Right kidney (tissue), 1 donor: ENCODE measurements around the gene SGMS2.
"Not testable (repeated sequence)": the region's sequence is repeated elsewhere in the genome, so short reads cannot be mapped to it uniquely, and the experiment has no call there.

ENCODE experiments used
- DNase-seq: peaks from one replicate; pipeline ENCODE4 v3.0.0-alpha.2; 2016

The SGMS2 gene

GRCh38 chr4:107866726-107867125 lies 42.0 kb downstream of the SGMS2 start:
- no peak for DNase-seq

- DNase-seq, result no peak
Observed at GRCh38 chr4:107870236-107870635, 45.5 kb downstream of the SGMS2 start.

GRCh38 chr4:107870916-107871786 lies 46.4 kb downstream of the SGMS2 start:
- no peak for DNase-seq

GRCh38 chr4:107874024-107874423 lies 49.3 kb downstream of the SGMS2 start:
- no peak for DNase-seq

GRCh38 chr4:107876099-107876498 lies 51.4 kb downstream of the SGMS2 start:
- no peak for DNase-seq

- no peak for DNase-seq
Observed at GRCh38 chr4:107877361-107877760, 52.6 kb downstream of the SGMS2 start.

GRCh38 chr4:107885865-107886264 lies 61.1 kb downstream of the SGMS2 start:
- DNase-seq, result no peak

- no peak for DNase-seq
Observed at GRCh38 chr4:107888237-107888636, 63.5 kb downstream of the SGMS2 start.

GRCh38 chr4:107890779-107891178 lies 66.0 kb downstream of the SGMS2 start:
- no peak for DNase-seq

GRCh38 chr4:107891299-107891698 lies 66.6 kb downstream of the SGMS2 start:
- no peak for DNase-seq

GRCh38 chr4:107893171-107894137 lies 68.7 kb downstream of the SGMS2 start:
- no peak for DNase-seq

GRCh38 chr4:107894138-107894603 lies 69.4 kb downstream of the SGMS2 start:
- DNase-seq, result no peak

GRCh38 chr4:107896158-107896645 lies 71.5 kb downstream of the SGMS2 start:
- no peak for DNase-seq

GRCh38 chr4:107896646-107897045 lies 71.9 kb downstream of the SGMS2 start:
- DNase-seq, result no peak

- no peak for DNase-seq
Observed at GRCh38 chr4:107897823-107898222, 73.1 kb downstream of the SGMS2 start.

GRCh38 chr4:107900067-107900466 lies 75.3 kb downstream of the SGMS2 start:
- DNase-seq, result no peak

- DNase-seq, result no peak
Observed at GRCh38 chr4:107900508-107900907, 75.8 kb downstream of the SGMS2 start.

GRCh38 chr4:107901213-107901934 lies 76.6 kb downstream of the SGMS2 start:
- DNase-seq, result no peak

- DNase-seq, result no peak
Observed at GRCh38 chr4:107902715-107903114, 78.0 kb downstream of the SGMS2 start.

GRCh38 chr4:107905082-107905481 lies 80.3 kb downstream of the SGMS2 start:
- DNase-seq, result not testable (repeated sequence)

- DNase-seq, result no peak
Observed at GRCh38 chr4:107906458-107907100, 81.8 kb downstream of the SGMS2 start.

- no peak for DNase-seq
Observed at GRCh38 chr4:107908377-107908776, 83.6 kb downstream of the SGMS2 start.
